ENCODE measurements around the gene SMIM33.
"Not testable (repeated sequence)": the region's sequence is repeated elsewhere in the genome, so short reads cannot be mapped to it uniquely, and the experiment has no call there.

Gene SMIM33

GRCh38 chr5:139512786-139513390, 42.1 kb downstream of the SMIM33 start:
- no peak for ATAC-seq (ENCODE audit: low read depth)
- Histone ChIP-seq H3K27ac (ENCODE audit: poor library complexity, severe bottlenecking) (no peak overlapping the region), H3K27me3 (ENCODE audit: insufficient read depth, poor library complexity, severe bottlenecking) (no peaks in the 10 kb centered on the region), H3K4me3 (ENCODE audit: severe bottlenecking) (no peak overlapping the region), H3K36me3 (ENCODE audit: low read depth) (no peaks in the 10 kb centered on the region), H3K9me3 (ENCODE audit: severe bottlenecking) (no peaks in the 10 kb centered on the region), H3K4me1 (ENCODE audit: insufficient read depth, poor library complexity, severe bottlenecking) (no peaks in the 10 kb centered on the region)
- no peak for TF ChIP-seq CTCF (IDR thresholded peaks at IDR 0.05; ENCODE audit: poor library complexity, severe bottlenecking)
- no peak for DNase-seq (ENCODE audit: low spot score)

GRCh38 chr5:139513434-139513833, 42.6 kb downstream of the SMIM33 start:
- ATAC-seq (ENCODE audit: low read depth) (peak; percentile 89), DNase-seq (ENCODE audit: low spot score) (peak; percentile 83)
- peak; percentile 96 for TF ChIP-seq CTCF (IDR thresholded peaks at IDR 0.05; ENCODE audit: poor library complexity, severe bottlenecking)
- not testable (repeated sequence) for H3K4me3 ChIP-seq (ENCODE audit: severe bottlenecking); H3K4me1 ChIP-seq (ENCODE audit: insufficient read depth, poor library complexity, severe bottlenecking); H3K27me3 ChIP-seq (ENCODE audit: insufficient read depth, poor library complexity, severe bottlenecking); H3K27ac ChIP-seq (ENCODE audit: poor library complexity, severe bottlenecking); H3K36me3 ChIP-seq (ENCODE audit: low read depth); H3K9me3 ChIP-seq (ENCODE audit: severe bottlenecking)

- no peaks in the 10 kb centered on the region for H3K4me1 ChIP-seq (ENCODE audit: insufficient read depth, poor library complexity, severe bottlenecking)
- ATAC-seq (ENCODE audit: low read depth) (peak; percentile 9; the same call in 2 of the 3 replicates), DNase-seq (ENCODE audit: low spot score) (no peak)
- no peaks in the 10 kb centered on the region for H3K9me3 ChIP-seq (ENCODE audit: severe bottlenecking)
- H3K27ac ChIP-seq (ENCODE audit: poor library complexity, severe bottlenecking) = no peak overlapping the region
- no peaks in the 10 kb centered on the region for H3K27me3 ChIP-seq (ENCODE audit: insufficient read depth, poor library complexity, severe bottlenecking)
- TF ChIP-seq CTCF (IDR thresholded peaks at IDR 0.05; ENCODE audit: poor library complexity, severe bottlenecking) = peak; percentile 76
- H3K36me3 ChIP-seq (ENCODE audit: low read depth) = no peaks in the 10 kb centered on the region
- no peak overlapping the region for H3K4me3 ChIP-seq (ENCODE audit: severe bottlenecking)
These were observed 43.2 kb downstream of the SMIM33 start for GRCh38 chr5:139513852-139514485.

- Histone ChIP-seq H3K4me1 (ENCODE audit: insufficient read depth, poor library complexity, severe bottlenecking) (no peaks in the 10 kb centered on the region), H3K9me3 (ENCODE audit: severe bottlenecking) (no peaks in the 10 kb centered on the region), H3K27me3 (ENCODE audit: insufficient read depth, poor library complexity, severe bottlenecking) (no peaks in the 10 kb centered on the region), H3K27ac (ENCODE audit: poor library complexity, severe bottlenecking) (no peak overlapping the region), H3K36me3 (ENCODE audit: low read depth) (no peaks in the 10 kb centered on the region), H3K4me3 (ENCODE audit: severe bottlenecking) (no peak overlapping the region)
- TF ChIP-seq CTCF (IDR thresholded peaks at IDR 0.05; ENCODE audit: poor library complexity, severe bottlenecking) = no peak
- ATAC-seq (ENCODE audit: low read depth) (peak; percentile 4; the same call in 1 of the 3 replicates), DNase-seq (ENCODE audit: low spot score) (no peak)
These were observed 43.7 kb downstream of the SMIM33 start for GRCh38 chr5:139514486-139514856.
